HG03066 (cell line): Measurements from ENCODE around the gene ZIC5.

Experiments
- ATAC-seq: cut with Tn5 transposase; IDR thresholded peaks from one replicate; pipeline ENCODE4 v1.9.1; 2021; ENCODE audit warnings: low read depth; ENCODE audit not compliant: unreplicated experiment

ZIC5 gene

DNA sequence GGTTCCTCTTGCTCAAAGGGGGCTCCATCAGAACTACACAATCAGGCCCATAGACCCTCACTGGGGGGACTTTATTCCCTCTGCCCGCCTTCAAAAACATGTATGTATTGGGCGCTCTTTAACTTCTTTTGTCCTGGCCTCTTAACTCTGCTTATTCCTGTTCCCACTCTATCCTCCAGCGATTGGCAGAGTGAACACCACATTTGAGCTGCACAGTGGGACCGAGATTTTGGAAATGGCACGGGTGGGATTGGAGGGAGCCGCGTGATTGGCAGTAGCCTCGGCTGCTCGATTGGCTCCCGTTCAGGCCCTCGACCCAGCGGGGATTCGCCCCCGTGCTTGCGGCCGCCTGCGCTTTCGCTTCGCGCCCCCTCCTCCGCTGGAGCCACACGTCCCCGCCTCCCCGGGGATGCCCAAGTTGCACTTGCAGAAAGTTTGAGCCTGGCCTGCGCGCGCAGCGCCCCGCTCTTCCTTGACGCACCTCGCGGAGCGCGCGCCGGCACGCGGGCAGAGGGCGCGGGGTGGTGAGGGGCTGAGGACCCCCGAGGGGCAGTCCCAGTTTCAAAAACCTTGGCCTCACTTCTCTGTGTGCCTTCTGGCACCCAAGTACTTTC is at the start of gene ZIC5:
Gene ZIC5, minus strand, starts transcription at position 192 of the 614 bp plus-strand sequence. Its CDS starts 164 bp downstream, at position 28.
- ATAC-seq: no peak

DNA sequence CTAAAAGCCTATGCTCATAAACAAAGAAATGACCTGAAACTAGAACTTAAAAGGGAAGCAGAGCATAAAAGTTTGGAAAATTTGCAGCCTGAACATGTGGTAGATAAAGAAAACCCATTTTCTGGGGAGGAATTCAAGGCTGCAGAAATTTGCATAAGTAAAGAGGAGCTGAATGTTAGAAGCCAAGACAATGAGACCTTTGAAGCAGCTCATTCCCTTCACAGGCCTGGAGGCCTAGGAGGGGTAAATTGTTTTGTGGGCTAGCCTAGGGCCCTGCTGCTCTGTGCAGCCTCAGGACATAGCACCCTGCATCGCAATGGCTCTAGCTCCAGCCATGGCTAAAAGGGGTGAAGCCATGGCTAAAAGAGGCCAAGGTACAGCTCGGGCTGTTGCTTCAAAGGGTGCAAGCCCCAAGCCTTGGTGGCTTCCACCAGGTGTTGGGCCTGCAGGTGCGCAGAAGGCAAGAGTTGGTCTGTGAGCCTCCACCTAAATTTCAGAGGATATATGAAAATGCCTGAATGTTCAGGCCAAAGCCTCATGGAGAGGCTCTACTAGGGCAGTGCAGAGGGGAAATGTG is 48.3 kb upstream of the ZIC5 start:
- ATAC-seq: no peak

DNA sequence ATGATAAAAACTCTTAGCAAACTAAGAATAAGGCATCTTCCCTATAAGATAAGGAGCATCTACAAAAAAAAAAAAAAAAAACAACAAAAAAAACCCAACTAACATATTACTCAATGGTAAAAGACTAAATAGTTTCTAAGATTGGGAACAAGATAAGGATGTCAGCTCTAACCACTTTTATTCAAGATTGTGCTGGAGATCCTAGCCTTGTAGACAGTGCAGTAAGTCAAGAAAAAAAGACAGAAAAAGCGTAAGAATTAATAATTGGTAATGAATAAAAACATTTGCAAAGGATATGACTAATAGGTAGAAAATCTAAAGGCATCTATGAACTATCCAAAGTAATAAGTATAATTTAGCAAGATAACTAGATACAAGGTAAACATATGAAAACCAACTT is 43.1 kb upstream of the ZIC5 start:
- ATAC-seq: no peak

DNA sequence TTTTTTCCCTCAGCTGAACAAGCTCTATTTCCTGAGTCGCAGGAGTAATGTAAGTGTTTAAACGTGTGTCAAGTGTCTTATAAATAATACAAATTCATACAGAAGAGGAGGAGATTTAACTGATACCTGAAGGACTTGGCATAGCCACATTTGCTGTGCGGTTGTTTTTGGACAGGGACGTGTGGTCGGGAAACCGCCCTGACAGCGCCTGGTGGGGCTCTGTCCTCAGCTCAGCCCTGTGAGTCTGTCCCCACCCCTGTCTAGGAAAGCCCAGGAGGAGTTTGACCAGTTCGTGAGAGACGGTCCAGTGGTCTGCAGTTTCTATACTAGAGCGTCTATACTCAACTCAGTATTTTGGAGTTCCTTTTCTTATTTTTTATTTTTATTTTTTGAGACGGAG is 26.7 kb upstream of the ZIC5 start:
- no peak for ATAC-seq

DNA sequence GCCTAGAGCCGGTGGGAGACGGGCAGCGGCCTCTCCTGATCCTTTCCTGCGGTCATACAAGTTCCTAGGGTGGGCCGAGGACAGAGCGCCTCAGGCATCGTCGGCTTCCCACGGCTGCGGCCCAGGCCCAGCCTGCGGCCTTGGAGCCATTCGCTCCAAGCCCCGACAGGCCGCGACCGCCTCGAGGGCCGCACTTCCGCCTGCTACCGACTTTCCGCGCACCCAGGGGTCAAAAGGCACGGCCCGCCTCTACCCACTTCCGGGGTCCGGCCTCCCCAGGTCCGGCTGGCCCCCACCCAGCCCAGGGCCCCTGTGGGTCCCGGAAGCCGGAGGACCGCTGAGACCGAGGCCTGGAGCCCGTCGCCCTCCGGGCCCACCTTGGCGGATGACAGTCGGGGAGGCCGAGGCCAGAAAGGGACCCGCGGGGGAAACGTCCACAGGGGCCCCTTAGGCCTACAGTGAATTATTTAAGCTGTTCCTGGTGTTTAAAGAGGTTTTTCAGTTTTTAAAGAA is 26.2 kb upstream of the ZIC5 start:
- no peak for ATAC-seq

DNA sequence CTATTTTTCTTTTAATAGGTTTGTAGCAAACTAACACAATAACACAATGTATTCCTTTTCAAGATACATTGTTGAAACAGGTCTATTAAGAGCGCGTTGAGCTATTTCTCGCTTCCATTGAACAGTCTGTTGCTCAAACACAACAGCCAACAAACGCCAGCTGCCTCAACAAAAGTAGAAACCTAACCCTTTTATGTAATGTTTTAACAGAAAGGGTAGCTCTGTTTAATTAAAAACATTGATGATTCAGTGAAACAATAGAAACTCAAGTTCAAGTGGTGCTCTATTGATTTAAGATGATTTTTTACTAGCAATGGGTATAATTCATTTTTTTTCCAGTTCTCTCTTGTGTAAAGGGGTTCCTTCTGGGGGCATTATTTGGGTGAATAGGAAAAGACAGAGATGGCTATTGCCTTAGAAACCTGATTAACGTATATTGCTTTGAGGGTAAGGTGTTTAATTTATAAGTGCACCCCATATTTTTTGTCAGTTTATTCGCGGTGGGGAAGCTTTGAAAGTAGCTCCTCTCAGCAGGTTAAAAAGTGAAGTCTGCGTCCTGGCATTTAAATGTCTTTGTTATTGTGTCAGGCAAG is 24.9 kb upstream of the ZIC5 start:
- no peak for ATAC-seq

DNA sequence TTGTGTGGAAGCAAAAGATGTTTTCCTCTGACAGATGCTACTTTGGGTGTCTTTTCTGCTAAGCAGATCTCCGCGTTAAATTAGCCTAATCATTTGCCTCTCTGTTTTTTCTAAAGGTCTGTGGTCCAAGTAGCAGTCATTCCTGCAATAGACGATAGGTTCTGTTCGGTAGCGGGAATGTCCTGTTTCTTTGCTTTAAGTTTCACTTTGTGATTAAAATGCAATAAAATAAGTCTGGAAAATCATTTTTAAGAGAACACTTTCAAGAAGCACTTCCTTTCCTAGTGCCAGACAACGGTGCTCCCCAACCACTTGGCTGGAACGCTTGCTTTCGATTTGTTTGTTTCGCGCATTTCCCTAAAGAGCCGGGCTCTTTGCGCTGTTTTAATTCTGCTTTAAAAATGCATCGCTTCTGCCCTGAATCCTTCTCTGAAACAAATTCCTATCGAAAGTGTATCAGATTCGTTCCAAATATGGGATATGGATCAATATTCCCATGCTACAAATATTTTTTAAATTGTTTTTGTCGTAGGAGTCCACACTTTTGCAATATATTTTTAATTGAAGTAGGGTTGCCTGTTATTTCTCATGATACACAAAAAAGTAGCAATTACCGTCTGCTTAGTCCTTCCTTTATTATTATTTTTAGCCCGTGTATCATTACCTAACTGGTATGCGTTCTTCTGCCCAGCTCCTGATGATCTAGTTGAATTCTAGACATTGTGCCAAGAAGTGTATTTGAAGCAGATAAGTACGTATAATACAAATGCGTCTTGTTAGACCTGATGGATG is 24.2 kb upstream of the ZIC5 start:
- ATAC-seq: no peak

DNA sequence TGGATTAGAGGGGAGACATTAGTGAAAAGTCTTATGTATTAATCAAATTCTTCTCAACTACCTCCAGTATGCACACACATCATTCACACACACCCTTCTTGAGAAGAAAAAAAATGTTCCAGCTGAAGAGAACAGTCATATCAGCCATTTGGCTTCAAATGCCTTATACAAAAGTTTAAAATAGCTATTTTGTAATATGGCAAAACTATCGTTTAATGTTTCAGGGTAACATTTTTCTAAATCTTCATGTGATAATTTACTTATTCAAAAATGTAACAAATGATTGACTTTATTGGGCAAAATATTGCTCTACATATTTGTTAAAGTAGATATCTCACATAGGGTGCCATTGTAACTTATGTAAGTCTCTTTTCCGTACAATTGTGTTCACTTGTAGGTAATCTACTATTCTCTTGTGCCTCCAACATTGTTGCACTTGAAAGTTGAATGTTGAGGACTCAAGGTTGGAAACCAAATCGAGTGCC is 23.6 kb upstream of the ZIC5 start:
- no peak for ATAC-seq

DNA sequence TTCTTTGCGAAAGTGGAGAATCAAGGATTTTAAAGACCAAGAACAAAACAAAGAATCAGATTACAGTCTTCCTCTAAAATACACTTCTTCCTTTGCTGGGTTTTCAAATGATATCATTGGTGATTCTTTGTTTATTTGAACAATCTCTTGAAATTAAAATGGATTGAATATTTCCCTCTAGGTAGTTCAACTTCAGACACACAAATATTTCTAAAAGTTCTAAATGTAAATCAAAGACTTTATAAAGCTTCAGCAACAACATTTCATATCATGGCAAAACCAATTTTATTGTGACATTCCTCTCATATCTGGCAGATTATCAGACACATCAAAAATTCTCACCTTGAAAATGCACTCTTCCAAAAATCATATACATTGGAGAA is 23.1 kb upstream of the ZIC5 start:
- ATAC-seq: no peak

DNA sequence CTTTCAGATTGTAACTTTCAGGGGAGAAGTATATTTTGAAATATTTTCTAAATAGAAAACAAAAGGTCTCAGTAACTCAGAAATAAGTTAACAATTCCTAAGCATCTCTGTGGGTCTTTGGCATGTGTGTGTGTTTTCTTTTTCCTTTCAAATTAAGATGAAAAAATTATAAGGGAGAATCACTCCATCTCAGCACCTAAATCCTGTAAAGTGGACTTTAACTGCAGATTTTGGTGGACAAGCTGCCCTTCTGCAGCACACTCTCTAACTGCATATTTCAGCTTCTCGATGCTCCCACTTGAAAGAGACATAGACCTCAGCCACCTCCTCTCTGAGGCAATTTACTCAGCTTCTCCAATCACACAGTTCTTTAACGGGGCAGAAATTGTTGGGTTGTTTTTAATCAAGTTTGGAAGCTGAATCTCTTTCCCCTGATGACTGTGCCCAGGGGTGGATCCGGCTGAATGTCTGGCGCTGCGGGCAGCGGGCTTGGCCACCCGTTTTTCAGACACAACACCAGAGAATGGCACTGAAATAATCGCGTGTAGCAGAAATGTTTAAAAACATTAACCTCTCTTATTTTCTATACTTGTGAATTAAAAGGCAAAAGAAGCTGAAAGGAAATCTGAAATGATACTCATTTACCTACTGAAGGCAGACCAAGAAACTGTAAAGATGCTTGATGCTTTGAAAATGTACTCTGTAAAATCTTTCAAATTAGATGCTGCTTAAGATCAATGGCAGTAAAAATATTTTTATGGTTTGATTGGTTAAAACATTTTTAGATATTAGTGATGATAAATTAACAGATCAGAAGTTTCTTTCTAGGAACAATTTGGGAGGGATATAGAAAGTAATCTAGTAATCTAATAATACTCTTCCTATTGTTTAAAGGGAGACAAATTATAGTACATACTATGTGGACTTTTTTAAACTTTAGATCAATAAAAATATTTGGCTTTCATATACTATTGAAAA is 22.4 kb upstream of the ZIC5 start:
- no peak for ATAC-seq

DNA sequence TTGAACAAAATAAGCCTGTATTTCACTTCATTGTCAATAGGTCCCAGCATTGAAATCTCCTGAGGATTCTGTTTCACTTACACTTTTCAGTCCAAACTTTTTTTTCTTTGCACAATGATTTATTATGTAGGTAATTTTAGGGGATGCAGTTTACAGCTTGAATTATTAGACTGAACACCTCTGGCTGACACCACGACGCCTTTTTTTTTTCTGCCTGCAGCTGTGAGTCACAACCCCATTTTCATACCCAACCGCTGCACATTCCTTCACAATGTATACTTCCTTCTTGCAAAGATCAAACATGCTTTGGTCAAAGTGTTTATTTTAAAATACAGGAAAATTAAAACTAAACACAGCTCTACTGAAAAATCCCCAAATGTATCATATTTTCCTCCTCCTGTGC is 21.4 kb upstream of the ZIC5 start:
- no peak for ATAC-seq

DNA sequence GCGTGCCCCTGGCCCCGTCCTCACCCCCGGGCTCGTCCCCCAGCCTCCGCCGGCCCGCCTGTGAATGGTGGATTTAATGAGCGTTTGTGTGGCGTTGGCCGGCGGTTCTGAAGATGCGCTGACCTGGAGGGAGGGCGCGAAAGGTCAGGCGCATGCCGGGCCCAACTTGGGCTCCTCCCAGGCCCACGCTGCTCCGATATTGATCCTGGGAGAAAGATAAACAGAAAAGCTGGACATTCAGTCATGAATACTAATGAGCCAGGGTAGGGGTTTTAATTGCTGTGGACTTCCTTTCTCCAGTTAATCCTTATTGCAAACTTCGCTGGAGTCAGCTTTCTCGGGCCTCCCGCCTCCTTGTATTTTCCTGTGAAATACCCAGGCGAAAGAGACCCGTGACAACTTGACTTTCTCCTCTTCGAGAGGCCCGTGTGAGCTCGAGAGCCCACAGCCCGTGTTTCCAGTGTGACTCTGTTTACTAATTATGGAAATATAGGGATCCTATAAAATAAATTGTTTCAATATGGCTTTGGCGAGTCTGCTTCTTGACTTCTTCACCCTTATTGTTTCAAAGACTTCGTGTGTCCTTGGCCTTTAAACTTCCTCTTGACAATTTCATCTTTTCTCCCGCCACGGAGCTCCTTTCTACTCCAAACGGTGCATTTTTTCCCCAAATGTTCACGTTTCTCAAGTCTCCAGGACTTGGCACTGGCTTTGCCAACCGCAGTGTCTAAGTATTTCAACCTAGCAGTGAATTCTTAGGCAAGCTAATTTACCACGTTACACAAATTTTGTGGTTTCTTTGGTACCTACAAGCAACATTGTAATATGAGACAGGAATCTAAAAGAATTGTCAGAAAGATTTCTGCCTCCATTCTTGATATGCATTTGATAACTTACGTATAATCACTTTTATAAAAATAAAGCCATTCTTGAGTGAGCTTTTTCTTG is 20.5 kb upstream of the ZIC5 start:
- no peak for ATAC-seq

DNA sequence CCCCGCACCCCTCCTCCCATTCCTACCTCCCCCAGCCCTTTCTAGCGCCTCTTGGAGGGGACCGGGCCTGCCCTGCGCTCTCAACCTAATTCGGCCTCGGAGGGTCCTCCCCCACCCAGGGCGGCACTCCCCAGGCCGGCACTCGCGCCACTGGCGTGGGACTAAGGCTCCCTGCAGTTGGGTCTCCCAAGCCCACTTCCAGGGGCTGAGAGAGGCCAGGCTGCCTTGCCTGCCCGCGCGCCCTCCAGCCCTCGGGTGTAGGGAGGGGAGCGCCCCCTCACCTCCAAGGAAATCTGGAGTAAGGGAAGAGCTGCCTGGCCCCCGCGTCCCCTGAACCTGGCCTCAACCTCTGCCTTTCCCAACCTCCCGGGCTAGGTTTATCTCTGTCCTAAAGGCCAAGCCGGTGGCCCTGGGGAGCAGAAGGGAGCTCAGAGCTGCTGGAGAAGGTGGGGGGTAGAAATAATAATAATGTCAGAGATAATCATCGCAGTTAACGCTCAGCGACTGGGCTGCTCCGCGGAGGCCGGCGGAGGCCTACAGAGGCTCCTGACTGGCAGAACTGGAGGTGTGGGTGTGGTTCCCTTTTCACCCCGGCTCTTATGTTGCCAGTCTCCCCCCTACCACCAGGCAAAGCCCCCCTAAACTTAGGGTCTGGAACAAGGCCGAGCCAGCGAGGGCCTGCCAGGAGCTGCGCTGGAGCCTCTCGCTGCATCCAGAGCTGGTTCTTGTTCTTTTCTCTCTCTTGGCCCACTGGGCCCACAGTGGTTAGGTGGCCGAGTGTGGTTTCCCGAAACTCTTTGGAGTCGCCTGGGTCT is 19.7 kb upstream of the ZIC5 start:
- ATAC-seq: no peak

DNA sequence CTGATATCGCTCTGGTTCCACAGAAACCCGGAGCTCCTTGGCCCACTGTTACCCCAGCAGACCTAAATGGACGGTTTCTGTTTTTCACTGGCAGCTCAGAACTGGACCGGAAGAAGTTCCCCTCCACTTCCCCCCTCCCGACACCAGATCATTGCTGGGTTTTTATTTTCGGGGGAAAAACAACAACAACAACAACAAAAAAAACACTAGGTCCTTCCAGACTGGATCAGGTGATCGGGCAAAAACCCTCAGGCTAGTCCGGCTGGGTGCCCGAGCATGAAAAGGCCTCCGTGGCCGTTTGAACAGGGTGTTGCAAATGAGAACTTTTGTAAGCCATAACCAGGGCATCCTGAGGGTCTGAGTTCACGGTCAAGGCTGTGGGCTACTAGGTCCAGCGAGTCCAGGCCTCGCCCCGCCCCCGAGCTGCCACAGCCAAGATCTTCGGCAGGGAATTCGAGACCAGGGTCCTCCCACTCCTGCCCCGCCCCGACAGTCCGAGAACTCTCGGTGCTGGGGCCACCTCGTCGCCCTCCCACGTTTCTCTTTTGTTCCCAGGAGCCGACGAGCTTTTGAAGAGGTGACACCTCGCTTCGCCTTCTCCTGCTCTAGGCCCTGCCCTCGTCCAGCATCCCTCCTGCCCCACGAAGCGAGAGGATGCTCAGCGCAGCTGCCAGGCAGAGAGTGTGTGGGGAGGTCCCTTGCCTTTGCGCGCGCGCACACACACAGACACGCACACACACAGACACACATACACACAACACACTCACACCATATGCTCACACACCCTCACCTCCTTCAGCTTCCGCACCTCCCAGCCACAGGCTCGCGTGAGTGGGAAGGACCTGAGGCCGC is 18.8 kb upstream of the ZIC5 start:
- ATAC-seq: no peak

DNA sequence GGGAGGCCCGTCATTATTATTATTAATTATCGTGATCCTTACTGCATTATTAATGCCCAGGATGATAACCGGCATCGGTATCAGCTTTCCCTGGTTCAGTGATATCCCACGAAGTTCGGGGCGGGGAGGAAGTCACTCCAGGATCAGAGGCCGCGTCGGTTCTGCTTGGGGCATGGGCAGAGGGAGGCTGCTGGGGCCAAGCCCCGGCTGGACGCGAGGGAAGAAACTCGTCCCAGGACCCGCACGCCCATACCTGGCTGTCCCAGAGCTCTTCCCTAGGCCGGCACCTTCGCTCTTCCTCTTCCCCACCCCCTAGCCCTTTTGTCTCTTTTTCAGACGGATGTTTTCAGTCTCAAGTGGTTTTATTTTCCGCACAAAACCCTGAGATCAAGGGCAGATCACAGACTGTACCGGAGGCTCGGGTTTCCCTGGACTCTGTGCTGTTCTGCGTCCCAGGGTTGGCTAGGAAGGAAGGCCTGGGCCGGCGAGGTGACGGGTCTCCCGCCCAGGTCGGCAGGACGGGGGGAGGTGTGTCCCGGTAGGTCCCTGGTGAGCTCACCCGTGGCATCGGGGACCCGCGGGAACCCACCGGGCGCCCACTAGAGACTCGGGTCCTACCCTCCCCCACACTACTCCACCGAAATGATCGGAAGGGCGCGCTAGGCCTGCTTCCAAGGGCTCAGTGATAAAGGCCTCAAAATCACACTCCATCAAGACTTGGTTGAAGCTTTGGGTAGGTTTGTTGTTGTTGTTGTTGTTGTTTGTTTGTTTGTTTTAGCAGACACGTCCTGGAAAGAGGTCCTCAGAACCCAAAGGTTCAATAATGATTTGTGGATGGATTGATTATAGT is 17.9 kb upstream of the ZIC5 start:
- no peak for ATAC-seq

DNA sequence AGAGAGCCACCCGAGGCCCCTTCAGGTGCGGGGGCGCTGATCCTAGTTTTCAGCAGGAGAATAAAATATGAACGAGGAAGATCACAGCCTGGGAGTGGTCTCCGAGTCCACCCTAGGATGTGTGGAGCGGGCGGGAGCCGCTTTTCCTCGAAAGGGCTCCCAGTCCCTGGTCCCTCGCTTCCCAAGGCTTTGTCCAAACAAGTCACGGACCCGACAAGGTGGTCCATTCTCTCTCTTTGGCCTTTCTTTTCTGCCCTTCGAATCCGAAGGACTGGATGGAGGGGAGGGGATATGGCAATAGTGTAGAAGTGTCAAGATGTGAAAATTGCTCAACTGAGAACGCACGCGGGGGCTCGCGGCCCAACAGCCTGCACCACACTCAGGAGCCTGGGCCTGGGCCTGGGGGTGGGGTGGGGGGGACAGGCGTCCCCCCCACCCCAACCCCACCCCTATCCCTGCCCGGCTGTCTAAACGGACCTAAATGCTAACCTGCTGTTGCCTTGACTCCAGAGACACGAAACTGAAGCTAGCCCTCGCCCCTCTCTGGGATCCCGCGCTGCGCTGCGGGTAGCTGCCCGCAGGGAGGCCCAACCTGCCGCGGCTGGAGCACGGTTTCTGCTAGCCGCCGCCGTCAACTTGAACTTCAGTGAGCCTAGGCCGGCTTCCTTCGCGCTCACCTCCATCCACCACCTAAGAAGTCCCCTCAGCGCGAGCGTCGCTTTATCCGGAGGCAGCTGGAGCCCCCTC is 17.1 kb upstream of the ZIC5 start:
- ATAC-seq: no peak
